ENCODE results near the gene BFAR. TPM values are rescaled to one million over a fixed set of nuclear protein-coding genes. Genes with fewer than 3 reads are reported as not detected.

The BFAR gene
- total RNA-seq, 6 experiments from 2014 or later = 60.8 to 70.2 (median 68.2) TPM

DNA sequence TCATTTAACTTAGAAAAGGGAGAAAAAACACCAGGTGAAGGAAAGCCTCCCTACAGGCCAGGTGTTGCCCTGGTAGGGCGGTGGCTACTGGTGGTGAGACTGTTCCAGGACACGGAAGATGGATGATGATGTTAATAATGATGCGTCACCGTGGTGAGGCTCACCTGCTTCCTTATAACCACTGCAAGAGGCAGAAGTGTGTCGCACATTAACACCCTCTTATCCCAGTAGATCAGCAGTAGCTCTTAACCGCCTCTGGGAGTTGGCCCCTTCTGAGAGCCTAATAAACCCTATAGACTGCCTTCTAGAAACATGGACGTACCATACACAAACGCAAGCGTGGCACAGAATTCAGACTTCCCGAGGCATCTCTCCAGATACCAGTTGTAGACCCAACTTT, 7.8 kb downstream of the BFAR start:
- Mint-ChIP-seq H3K36me3 (ENCODE audit: low read depth) (peaks cover 26% of the 10 kb centered on the region), H3K9me3 (no peaks in the 10 kb centered on the region), H3K4me3 (no peak overlapping the region), H3K27ac (no peak overlapping the region), H3K27me3 (ENCODE audit: insufficient read depth) (no peaks in the 10 kb centered on the region), H3K4me1 (ENCODE audit: low read depth) (peaks cover 8% of the 10 kb centered on the region)
- no peak for DNase-seq
- TF ChIP-seq, protein P1, sequence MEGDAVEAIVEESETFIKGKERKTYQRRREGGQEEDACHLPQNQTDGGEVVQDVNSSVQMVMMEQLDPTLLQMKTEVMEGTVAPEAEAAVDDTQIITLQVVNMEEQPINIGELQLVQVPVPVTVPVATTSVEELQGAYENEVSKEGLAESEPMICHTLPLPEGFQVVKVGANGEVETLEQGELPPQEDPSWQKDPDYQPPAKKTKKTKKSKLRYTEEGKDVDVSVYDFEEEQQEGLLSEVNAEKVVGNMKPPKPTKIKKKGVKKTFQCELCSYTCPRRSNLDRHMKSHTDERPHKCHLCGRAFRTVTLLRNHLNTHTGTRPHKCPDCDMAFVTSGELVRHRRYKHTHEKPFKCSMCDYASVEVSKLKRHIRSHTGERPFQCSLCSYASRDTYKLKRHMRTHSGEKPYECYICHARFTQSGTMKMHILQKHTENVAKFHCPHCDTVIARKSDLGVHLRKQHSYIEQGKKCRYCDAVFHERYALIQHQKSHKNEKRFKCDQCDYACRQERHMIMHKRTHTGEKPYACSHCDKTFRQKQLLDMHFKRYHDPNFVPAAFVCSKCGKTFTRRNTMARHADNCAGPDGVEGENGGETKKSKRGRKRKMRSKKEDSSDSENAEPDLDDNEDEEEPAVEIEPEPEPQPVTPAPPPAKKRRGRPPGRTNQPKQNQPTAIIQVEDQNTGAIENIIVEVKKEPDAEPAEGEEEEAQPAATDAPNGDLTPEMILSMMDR (IDR thresholded peaks at IDR 0.05) = no peak

DNA sequence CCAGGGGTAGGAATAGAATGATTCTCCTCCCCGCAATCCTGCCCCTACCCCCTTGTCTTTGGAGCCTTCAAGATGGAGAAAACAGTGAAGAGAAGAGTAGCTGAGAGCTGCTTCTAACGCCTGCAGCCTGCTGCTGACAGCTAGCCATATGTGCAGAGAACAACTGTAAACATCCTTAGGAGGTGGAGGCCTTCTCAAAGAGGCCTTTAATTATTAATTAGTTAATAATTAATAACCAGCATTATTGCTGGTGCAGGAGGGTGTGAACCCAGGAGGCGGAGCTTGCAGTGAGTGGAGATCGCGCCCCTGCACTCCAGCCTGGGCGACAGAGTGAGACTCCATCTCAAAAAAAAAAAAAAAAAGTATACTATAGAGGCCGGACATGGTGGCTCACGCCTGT, 8.5 kb downstream of the BFAR start:
- Mint-ChIP-seq H3K9me3 (no peaks in the 10 kb centered on the region), H3K27me3 (ENCODE audit: insufficient read depth) (no peaks in the 10 kb centered on the region), H3K27ac (no peak overlapping the region), H3K4me1 (ENCODE audit: low read depth) (peaks cover 3% of the 10 kb centered on the region), H3K4me3 (no peak overlapping the region), H3K36me3 (ENCODE audit: low read depth) (peaks cover 21% of the 10 kb centered on the region)
- TF ChIP-seq, protein P1 (IDR thresholded peaks at IDR 0.05) = no peak
- DNase-seq = no peak

DNA sequence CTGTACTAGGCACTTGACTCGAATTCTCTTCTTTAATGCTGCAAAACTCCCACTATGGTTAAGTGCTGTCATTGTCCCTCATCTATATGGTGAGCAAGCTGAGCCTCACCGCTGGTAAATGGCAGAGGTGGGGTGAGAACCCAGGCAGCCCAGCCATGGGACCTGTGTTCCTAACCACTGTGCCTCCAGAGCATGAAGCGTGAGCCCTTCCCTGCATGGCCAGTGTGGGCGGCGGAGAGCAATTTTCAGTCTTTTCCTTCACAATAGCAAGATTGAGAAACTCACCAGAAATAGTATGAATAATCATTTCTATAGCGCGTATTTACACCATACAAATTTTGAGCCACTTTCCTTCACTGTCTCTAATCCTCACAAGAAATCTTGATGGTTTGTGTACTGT, 9.2 kb downstream of the BFAR start:
- peaks cover 19% of the 10 kb centered on the region; the same call in 1 of the 2 replicates for H3K36me3 Mint-ChIP-seq (ENCODE audit: low read depth)
- no peaks in the 10 kb centered on the region for H3K4me1 Mint-ChIP-seq (ENCODE audit: low read depth)
- no peaks in the 10 kb centered on the region for H3K9me3 Mint-ChIP-seq
- no peak for DNase-seq
- no peak overlapping the region for H3K4me3 Mint-ChIP-seq
- TF ChIP-seq, protein P1 (IDR thresholded peaks at IDR 0.05) = no peak
- H3K27me3 Mint-ChIP-seq (ENCODE audit: insufficient read depth) = no peaks in the 10 kb centered on the region
- no peak overlapping the region; the same call in 1 of the 2 replicates for H3K27ac Mint-ChIP-seq

DNA sequence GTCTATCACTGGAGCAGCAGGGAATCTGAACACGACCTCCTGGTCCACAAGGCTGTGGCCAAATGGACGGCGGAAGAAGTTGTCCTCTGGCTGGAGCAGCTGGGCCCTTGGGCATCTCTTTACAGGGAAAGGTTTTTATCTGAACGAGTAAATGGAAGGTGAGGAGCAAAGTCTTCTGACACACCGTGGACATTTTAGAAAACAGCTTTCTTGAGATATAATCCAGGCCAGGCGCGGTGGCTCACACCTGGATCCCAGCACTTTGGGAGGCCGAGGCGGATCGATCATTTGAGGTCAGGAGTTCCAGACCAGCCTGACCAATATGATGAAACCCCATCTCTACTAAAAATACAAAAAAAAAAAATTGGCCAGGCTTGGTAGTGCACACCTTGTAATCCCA, 17.1 kb downstream of the BFAR start:
- TF ChIP-seq, protein P1 (IDR thresholded peaks at IDR 0.05) = no peak
- no peaks in the 10 kb centered on the region for H3K4me1 Mint-ChIP-seq (ENCODE audit: low read depth)
- peaks cover 1% of the 10 kb centered on the region; the same call in 1 of the 2 replicates for H3K27me3 Mint-ChIP-seq (ENCODE audit: insufficient read depth)
- no peaks in the 10 kb centered on the region for H3K9me3 Mint-ChIP-seq
- peaks cover 21% of the 10 kb centered on the region; the same call in 1 of the 2 replicates for H3K36me3 Mint-ChIP-seq (ENCODE audit: low read depth)
- no peak for DNase-seq
- H3K4me3 Mint-ChIP-seq = no peak overlapping the region
- no peak overlapping the region for H3K27ac Mint-ChIP-seq

DNA sequence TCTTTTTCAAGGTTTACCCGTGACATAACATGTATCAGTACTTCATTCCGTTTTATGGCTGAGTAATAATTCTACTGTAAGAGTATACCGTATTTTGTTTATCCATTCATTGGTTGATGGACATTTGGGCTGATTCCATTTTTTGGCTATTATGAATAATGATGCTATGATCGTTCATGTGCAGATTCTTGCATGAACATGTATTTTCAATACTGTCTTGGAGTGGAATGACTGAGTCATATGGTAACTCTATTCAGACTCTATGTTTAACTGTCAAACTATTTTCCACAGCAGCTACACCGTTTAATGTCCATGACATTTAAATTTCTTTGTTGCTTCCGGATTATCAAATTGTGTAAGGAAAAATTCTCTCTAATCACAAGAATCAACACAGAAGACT, 17.9 kb downstream of the BFAR start:
- Mint-ChIP-seq H3K4me1 (ENCODE audit: low read depth) (no peaks in the 10 kb centered on the region), H3K4me3 (no peak overlapping the region), H3K27me3 (ENCODE audit: insufficient read depth) (peaks cover 4% of the 10 kb centered on the region), H3K27ac (no peak overlapping the region), H3K9me3 (no peaks in the 10 kb centered on the region), H3K36me3 (ENCODE audit: low read depth) (peaks cover 21% of the 10 kb centered on the region; the same call in 1 of the 2 replicates)
- TF ChIP-seq, protein P1 (IDR thresholded peaks at IDR 0.05) = no peak
- no peak for DNase-seq

DNA sequence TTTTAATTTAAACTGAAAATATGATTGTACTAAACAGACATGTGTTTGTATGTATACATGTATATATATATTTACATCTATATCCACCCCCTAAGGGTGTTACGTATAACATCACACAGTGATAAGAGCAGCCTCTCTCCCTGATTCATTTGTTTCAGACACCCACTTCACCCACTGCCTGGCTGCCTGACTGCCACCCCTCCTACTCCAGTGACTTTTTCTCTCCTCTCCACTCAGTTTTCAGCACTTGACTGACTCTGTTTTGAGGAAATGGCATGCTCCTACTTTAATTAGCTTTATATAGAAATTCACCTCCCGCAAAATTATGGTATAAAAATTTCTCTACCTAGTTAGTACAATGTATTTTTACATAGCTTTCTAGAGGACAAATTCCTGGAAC, 20.0 kb downstream of the BFAR start:
- H3K9me3 Mint-ChIP-seq = no peaks in the 10 kb centered on the region
- DNase-seq = no peak
- H3K36me3 Mint-ChIP-seq (ENCODE audit: low read depth) = peaks cover 21% of the 10 kb centered on the region; the same call in 1 of the 2 replicates
- TF ChIP-seq, protein P1 (IDR thresholded peaks at IDR 0.05) = no peak
- H3K4me3 Mint-ChIP-seq = no peak overlapping the region
- H3K4me1 Mint-ChIP-seq (ENCODE audit: low read depth) = no peaks in the 10 kb centered on the region
- peaks cover 4% of the 10 kb centered on the region for H3K27me3 Mint-ChIP-seq (ENCODE audit: insufficient read depth)
- no peak overlapping the region for H3K27ac Mint-ChIP-seq

Data from HFFc6 (cell line).